ENCODE measurements around the gene CALB2. TPM values are rescaled to one million over a fixed set of nuclear protein-coding genes. Genes with fewer than 3 reads are reported as not detected.

Gene CALB2
- total RNA-seq, 2 experiments from 2014 or later = not detected

DNA sequence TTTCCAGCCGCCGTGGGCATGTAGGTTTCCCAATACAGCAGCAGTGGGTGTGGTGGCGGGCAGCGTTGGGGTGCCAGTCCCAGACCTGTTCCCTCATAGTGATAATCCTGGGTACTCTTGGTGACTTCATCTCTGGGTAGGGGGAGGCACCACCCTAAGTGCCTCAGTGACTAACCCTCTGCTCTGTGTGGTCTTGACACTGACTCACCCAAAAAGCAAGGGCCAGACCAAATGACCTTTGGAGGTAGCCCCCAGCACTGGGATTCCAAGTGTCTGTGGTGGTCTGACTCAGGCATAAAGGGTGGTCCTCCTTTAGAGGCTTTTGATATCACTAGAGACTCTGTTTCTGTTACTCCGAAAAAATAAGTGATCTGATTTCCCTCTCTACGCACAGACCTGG, 908 bp downstream of the CALB2 start:
- H4K20me1 ChIP-seq (ENCODE audit: insufficient read depth, low read length) = no peaks in the 10 kb centered on the region
- no peak for DNase-seq (ENCODE audit: low spot score)
- no peaks in the 10 kb centered on the region for H3K9me2 ChIP-seq (ENCODE audit: insufficient read depth, low read length)
- intact Hi-C loops (cut with micrococcal nuclease; ENCODE audit: unreplicated experiment) = no loop called here
- no TSS peak for BruUV-seq (replicated peaks)
- ChIA-PET CTCF (ENCODE audit: unreplicated experiment) (no interaction called here), POLR2A (no interaction called here)
- H3K4me3 ChIP-seq (ENCODE audit: low read depth, low read length, poor library complexity, severe bottlenecking) = no peak overlapping the region
- H3K4me1 ChIP-seq (ENCODE audit: insufficient read depth, low read length, poor library complexity, severe bottlenecking) = no peaks in the 10 kb centered on the region
- no peak overlapping the region for H2AFZ ChIP-seq (ENCODE audit: low read length)
- H3K9me3 ChIP-seq (ENCODE audit: low read length) = no peaks in the 10 kb centered on the region
- H3K79me2 ChIP-seq (ENCODE audit: insufficient read depth, low read depth, low read length) = no peaks in the 10 kb centered on the region
- TF ChIP-seq, protein P1, sequence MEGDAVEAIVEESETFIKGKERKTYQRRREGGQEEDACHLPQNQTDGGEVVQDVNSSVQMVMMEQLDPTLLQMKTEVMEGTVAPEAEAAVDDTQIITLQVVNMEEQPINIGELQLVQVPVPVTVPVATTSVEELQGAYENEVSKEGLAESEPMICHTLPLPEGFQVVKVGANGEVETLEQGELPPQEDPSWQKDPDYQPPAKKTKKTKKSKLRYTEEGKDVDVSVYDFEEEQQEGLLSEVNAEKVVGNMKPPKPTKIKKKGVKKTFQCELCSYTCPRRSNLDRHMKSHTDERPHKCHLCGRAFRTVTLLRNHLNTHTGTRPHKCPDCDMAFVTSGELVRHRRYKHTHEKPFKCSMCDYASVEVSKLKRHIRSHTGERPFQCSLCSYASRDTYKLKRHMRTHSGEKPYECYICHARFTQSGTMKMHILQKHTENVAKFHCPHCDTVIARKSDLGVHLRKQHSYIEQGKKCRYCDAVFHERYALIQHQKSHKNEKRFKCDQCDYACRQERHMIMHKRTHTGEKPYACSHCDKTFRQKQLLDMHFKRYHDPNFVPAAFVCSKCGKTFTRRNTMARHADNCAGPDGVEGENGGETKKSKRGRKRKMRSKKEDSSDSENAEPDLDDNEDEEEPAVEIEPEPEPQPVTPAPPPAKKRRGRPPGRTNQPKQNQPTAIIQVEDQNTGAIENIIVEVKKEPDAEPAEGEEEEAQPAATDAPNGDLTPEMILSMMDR (conservative IDR thresholded peaks at IDR 0.05; ENCODE audit: low read length) = no peak
- TF ChIP-seq EZH2phosphoT487 (IDR thresholded peaks at IDR 0.05; ENCODE audit: borderline replicate concordance, low read depth, low read length) = no peak
- no peak overlapping the region for H3K4me2 ChIP-seq (ENCODE audit: low read length)
- H3K36me3 ChIP-seq (ENCODE audit: insufficient read depth, low read length) = no peaks in the 10 kb centered on the region
- no peak overlapping the region for H3K27ac ChIP-seq (ENCODE audit: low read depth, low read length, poor library complexity, severe bottlenecking)

DNA sequence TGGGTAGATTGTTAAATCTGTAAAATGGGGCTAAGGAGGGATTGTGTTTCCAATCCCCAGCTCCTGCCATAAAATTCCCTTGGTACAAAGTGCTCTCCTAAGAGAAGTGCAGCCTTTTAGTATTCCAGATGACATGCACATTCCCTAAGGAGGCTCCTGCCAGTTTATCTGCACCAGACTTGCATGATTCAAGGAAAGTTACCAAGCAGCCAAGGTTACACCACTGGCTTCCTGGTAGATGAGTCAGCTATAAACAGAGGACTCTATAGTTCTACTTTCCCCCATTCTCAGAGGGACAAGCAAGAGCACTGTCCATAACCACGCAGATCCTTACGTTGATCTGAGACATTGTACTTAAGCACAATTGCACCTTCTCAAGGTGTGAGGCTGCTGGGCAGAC, 1.9 kb downstream of the CALB2 start:
- TF ChIP-seq, protein P1 (conservative IDR thresholded peaks at IDR 0.05; ENCODE audit: low read length) = no peak
- no peak for TF ChIP-seq EZH2phosphoT487 (IDR thresholded peaks at IDR 0.05; ENCODE audit: borderline replicate concordance, low read depth, low read length)
- POLR2A ChIA-PET = no interaction called here
- CTCF ChIA-PET (ENCODE audit: unreplicated experiment) = no interaction called here
- Histone ChIP-seq H3K9me3 (ENCODE audit: low read length) (no peaks in the 10 kb centered on the region), H3K27ac (ENCODE audit: low read depth, low read length, poor library complexity, severe bottlenecking) (no peak overlapping the region), H3K9me2 (ENCODE audit: insufficient read depth, low read length) (no peaks in the 10 kb centered on the region), H3K4me2 (ENCODE audit: low read length) (no peak overlapping the region), H3K4me3 (ENCODE audit: low read depth, low read length, poor library complexity, severe bottlenecking) (no peak overlapping the region), H3K79me2 (ENCODE audit: insufficient read depth, low read depth, low read length) (no peaks in the 10 kb centered on the region), H3K36me3 (ENCODE audit: insufficient read depth, low read length) (no peaks in the 10 kb centered on the region), H3K4me1 (ENCODE audit: insufficient read depth, low read length, poor library complexity, severe bottlenecking) (no peaks in the 10 kb centered on the region), H2AFZ (ENCODE audit: low read length) (no peak overlapping the region), H4K20me1 (ENCODE audit: insufficient read depth, low read length) (no peaks in the 10 kb centered on the region)
- DNase-seq (ENCODE audit: low spot score) = no peak
- BruUV-seq (replicated peaks) = no TSS peak
- intact Hi-C loops (cut with micrococcal nuclease; ENCODE audit: unreplicated experiment) = no loop called here

DNA sequence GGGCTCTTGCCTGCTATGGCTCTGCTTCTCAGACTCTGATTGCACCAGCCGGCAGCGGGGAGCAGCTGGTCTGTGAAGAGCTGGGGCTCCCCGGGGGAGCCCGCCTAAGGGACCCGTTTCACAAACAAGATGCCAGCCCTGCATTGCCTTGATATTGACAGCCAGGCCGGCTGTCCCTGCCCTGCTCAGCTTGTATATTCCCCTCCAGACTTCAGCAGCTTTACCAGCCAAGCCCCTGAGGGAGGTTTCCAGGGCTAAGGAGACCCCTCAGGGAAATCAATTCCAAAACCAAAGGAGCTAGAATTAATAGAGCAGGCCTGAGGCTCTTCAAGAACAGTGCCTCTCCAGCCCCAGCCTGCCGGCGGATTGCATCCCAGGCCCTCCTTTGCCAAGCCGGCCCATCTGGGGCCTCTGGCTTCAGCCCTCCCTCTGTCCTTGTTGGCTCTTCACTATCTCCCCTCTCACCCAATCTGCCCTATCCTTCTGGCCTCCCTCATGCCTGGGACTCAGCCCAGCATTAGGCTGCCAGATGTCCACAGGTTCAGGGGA, 5.7 kb downstream of the CALB2 start:
- Histone ChIP-seq H3K36me3 (ENCODE audit: insufficient read depth, low read length) (no peaks in the 10 kb centered on the region), H3K9me2 (ENCODE audit: insufficient read depth, low read length) (no peaks in the 10 kb centered on the region), H2AFZ (ENCODE audit: low read length) (no peak overlapping the region), H3K27ac (ENCODE audit: low read depth, low read length, poor library complexity, severe bottlenecking) (no peak overlapping the region), H3K4me1 (ENCODE audit: insufficient read depth, low read length, poor library complexity, severe bottlenecking) (no peaks in the 10 kb centered on the region), H4K20me1 (ENCODE audit: insufficient read depth, low read length) (no peaks in the 10 kb centered on the region), H3K4me3 (ENCODE audit: low read depth, low read length, poor library complexity, severe bottlenecking) (no peak overlapping the region), H3K9me3 (ENCODE audit: low read length) (no peaks in the 10 kb centered on the region), H3K79me2 (ENCODE audit: insufficient read depth, low read depth, low read length) (no peaks in the 10 kb centered on the region), H3K4me2 (ENCODE audit: low read length) (no peak overlapping the region)
- CTCF ChIA-PET (ENCODE audit: unreplicated experiment) = no interaction called here
- intact Hi-C loops (cut with micrococcal nuclease; ENCODE audit: unreplicated experiment) = no loop called here
- no peak for DNase-seq (ENCODE audit: low spot score)
- BruUV-seq (replicated peaks) = no TSS peak
- TF ChIP-seq EZH2phosphoT487 (IDR thresholded peaks at IDR 0.05; ENCODE audit: borderline replicate concordance, low read depth, low read length) = no peak
- TF ChIP-seq, protein P1 (conservative IDR thresholded peaks at IDR 0.05; ENCODE audit: low read length) = no peak
- POLR2A ChIA-PET = interaction anchor here (0.6 kb wide), 1 partner anchor 75 kb away, joined by 3 read pairs; the partner anchor contains the start of gene CMTR2
